NOMO-1 (cell line): ENCODE data around the gene HOXC6.

Experiments used
- DNase-seq, 2 experiments: peaks; one replicate each; lab custom pipeline; 2025; ENCODE audit not compliant: unreplicated experiment in 2 of 2; lab: John Stamatoyannopoulos, UW

The HOXC6 gene

GRCh38 chr12:54025499-54026405 lies 2.5 kb upstream of the HOXC6 start:
- no peak for DNase-seq

DNA sequence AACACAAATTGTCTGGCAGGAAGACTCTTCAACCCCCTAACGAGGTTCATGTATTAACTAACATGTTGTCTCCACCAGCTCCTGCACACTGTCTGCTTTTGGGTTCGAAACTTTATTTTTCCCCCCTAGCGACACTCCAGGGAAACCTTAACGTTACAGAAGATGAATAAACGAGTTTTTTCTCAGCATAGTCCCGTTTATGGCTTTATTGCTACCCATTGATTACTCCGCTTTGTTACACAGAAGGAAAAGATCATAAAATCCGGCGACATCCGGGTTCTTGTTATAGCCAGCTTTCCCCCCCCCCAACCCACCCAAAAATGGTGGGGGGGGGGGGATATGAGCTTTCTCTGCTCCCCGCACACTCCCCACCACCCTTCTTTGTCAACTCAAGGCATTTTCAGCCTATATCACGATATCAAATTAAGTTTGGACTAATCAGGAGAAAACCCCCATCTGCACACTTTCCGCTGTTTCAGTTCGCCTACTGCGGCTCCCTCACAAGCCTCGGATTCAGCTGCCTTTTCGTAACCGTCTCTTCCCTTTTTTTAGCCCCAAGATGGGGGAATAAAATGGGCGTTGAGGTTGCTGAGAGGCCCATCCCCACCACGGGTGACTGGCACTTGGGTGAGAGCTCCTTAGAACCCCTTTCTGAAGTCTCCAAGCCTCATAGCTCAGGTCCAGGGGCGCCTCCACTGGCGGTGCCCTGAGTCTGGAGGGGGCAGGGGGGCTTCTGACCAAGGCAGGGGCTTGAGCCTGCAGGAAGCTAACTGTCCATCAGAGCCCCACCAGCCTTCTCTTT lies 1.4 kb upstream of the HOXC6 start:
- peak; percentile 65 to 67 for DNase-seq

DNA sequence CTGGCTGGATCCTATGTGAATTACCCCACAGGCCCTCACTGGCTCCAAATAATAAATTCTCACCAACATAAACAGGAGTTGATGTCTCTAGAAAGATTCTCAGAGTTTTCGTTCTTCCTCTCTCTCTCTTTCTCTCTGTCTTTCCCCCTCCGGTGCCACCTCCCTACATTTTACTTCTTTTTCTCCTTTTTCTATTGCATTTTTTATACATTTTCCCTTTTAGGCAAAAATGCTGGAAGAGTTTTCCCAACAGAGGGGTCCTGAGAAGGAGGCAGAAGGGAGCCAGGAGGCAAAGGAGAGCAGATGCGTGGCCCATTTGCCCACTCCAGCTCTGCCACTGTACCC lies 826 bp upstream of the HOXC6 start:
- DNase-seq: no peak

- DNase-seq: no peak
Measured at GRCh38 chr12:54029529-54030441, 1.5 kb downstream of the HOXC6 start.

DNA sequence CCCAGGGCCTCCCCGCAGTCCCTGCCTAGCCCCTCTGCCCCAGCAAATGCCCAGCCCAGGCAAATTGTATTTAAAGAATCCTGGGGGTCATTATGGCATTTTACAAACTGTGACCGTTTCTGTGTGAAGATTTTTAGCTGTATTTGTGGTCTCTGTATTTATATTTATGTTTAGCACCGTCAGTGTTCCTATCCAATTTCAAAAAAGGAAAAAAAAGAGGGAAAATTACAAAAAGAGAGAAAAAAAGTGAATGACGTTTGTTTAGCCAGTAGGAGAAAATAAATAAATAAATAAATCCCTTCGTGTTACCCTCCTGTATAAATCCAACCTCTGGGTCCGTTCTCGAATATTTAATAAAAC lies 2.2 kb downstream of the HOXC6 start:
- DNase-seq: no peak

DNA sequence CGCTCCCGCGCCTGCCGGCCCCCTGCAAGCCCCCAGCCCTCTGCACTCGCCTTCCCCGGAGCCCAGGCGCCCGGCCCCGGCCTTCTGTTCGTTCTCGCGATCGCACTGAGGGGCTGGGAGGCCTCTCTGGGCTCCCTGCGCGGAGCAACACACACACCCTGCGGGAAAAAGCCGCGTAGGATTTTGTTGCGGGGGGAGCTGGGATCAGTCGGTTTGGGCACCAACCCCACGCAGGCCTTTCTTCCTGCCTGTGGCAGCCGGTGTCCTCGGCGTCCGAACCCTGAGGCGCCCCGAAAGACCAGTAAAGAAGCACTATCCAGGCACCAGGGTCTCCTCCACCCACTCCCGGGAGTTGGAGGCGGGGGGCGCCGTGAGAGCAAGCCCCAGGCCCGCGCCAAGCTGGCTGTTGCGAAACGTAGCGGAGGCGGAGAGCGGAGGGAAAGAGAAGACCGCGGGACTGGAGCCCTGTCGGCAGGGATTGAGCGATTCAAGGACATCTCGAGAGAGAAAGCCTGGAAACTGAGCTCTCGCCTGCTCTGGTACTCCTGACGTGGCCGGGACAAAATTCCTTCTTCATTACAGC lies 2.7 kb downstream of the HOXC6 start:
- no peak for DNase-seq

DNA sequence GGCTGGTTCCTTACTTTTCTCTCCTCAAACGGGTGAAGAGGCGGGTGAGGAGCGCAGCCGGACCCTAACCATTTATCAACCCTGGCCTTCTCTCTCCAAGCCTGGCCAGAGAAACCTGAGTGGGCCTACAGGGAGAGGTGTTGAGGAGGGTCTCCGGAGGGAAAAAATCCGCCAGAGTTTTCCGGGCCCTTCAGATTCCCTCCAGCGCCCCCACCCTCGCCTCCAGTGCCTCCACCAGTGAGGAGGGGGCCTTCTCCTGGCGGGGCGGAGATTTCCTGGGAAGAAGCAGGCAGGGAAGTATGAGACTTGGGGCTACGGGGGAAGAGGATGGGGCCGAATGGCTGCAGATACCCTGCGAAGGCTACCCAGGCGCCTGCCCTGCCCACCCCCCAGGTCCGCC lies 3.2 kb downstream of the HOXC6 start:
- DNase-seq: no peak

DNA sequence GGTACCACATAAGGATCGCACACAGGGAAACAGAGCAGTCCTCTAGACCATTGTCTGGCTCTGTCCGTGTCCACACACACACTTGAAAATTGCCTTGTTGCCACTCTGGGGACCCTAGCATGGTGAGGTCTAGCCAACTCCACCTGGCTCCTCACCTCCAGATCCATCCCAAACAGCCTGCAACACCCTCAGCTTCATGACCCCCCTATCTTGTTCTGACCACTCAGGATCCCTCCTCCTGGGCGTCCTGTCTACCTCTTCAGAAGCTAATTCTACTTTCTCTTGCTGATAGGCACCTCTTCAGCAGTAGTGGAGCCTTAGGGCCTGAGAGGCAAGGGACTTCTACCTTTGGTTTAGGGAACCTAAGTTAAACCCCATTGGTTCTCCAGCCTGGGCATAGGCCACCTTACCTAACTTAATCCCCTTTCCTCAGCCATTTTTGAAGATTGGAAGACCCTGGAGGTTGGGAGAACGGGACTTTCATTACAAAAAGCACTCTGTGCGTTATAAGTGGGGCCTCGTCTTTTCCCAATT lies 3.9 kb downstream of the HOXC6 start:
- DNase-seq: no peak

GRCh38 chr12:54032627-54033100 lies 4.4 kb downstream of the HOXC6 start, which contains the start of gene HOXC5:
TSS of gene HOXC5 (plus strand) at chr12:54033050. CDS start at chr12:54033123, 73 bp downstream.
- DNase-seq: peak; percentile 60 to 62

GRCh38 chr12:54033106-54033979 lies 5.1 kb downstream of the HOXC6 start:
- DNase-seq: peak in 1 of 2 experiments; percentile 31

DNA sequence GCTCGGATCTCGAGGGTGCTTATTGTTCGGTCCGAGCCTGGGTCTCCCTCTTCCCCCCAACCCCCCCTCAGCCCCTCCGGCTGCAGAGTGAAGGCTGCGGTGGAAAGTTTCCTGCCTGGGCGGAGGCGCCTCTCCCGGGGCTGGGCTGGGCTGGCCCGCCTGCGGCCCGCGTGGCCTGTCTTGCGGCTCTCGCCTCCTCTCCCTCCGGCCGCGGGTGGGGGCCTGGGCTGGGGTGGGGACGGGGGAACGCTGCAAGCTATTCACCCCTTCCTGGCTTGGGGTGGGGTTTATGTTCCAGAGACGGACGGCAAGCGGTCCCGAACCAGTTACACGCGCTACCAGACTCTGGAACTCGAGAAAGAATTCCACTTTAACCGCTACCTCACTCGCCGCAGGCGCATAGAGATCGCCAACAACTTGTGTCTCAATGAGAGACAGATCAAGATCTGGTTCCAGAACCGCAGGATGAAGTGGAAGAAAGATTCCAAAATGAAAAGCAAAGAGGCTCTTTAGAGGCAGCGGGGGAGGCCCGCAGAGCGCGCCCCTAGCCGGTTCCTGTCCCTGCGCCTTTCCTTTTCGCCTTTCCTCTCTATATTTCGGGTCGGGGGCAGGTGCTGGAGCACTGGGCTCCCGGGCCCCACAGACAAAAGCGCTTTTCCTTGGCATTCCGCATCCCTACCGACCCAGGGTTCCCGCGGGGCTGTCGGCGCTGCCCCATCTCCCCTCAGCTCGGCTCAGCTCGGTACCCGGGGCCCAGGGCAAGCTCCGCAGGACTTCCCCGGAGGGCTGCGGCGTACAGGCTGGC lies 5.9 kb downstream of the HOXC6 start:
- DNase-seq: no peak

GRCh38 chr12:54034785-54035310 lies 6.6 kb downstream of the HOXC6 start:
- no peak for DNase-seq

GRCh38 chr12:54035568-54036264 lies 7.5 kb downstream of the HOXC6 start:
- DNase-seq: no peak

GRCh38 chr12:54036620-54037359 lies 8.6 kb downstream of the HOXC6 start:
- no peak for DNase-seq

GRCh38 chr12:54037360-54038283 lies 9.4 kb downstream of the HOXC6 start:
- no peak for DNase-seq
